Measurements from ENCODE around the gene SLC39A11.

- TF ChIP-seq MAX (IDR thresholded peaks at IDR 0.05) (no peak), CEBPB (IDR thresholded peaks at IDR 0.05) (no peak), REST (IDR thresholded peaks at IDR 0.05; ENCODE audit: low read depth) (no peak), NFIC (IDR thresholded peaks at IDR 0.05) (no peak), EGR1 (IDR thresholded peaks at IDR 0.05) (no peak), EP300 (IDR thresholded peaks at IDR 0.05; ENCODE audit: borderline replicate concordance) (no peak)
Observed at GRCh38 chr17:72962106-72962505, 130.4 kb downstream of the SLC39A11 start.
